Ascending aorta (tissue), 2 donors: ENCODE measurements around the gene POMT2. TPM values are rescaled to one million over a fixed set of nuclear protein-coding genes. Genes with fewer than 3 reads are reported as not detected.

ENCODE experiments used
- DNase-seq, 2 donors: peaks; one replicate each; pipeline ENCODE4 v3.0.0-alpha.2; 2019; ENCODE audit warnings: low spot score in 2 of 2
- H3K27ac ChIP-seq, 2 donors: fragments of 200-600 bp; sonication (generic); one replicate each; pipeline ENCODE4 v1.5.1; 2016 to 2017; ENCODE audit warnings: mild to moderate bottlenecking in 1 of 2
- H3K27me3 ChIP-seq: fragments of 200-600 bp; sonication (generic); one replicate; pipeline ENCODE4 v1.5.1; 2017
- H3K36me3 ChIP-seq, 2 donors: fragments of 200-600 bp; sonication (generic); one replicate each; pipeline ENCODE4 v1.5.1; 2016
- H3K4me1 ChIP-seq, 2 donors: fragments of 200-600 bp; sonication (generic); one replicate each; pipeline ENCODE4 v1.5.1; 2016 to 2017; ENCODE audit warnings: mild to moderate bottlenecking in 1 of 2
- H3K4me3 ChIP-seq, 2 donors: fragments of 200-600 bp; sonication (generic); one replicate each; pipeline ENCODE4 v1.5.1; 2016 to 2017; ENCODE audit warnings: mild to moderate bottlenecking in 1 of 2
- H3K9me3 ChIP-seq, 2 donors: fragments of 200-600 bp; sonication (generic); one replicate each; pipeline ENCODE4 v1.5.1; 2016
- intact Hi-C: fragments of 100-400 bp; cut with DNase I; formaldehyde crosslinking; loops from one replicate; pipeline ENCODE4 v1.15.1; 2023
- total RNA-seq: library from RNA; depleted of rRNA; stranded (reverse); fragments of >200 nt; gene quantifications from one replicate; pipeline ENCODE4 v1.1.0, GENCODE V29; 2016
- TF ChIP-seq, protein P1 (sequence below), 3 experiments: fragments of 200-600 bp in 2 of 3; fragments of 450-650 bp in 1 of 3; sonication (generic) in 2 of 3; IDR thresholded peaks; one replicate each; pipeline ENCODE4 v1.5.1; 2016 to 2019; ENCODE audit warnings: antibody characterized with exemption in 3 of 3, mild to moderate bottlenecking in 1 of 3, moderate library complexity in 1 of 3

The POMT2 gene
- total RNA-seq, 1 donor from 2014 or later: 28.4 TPM

DNA sequence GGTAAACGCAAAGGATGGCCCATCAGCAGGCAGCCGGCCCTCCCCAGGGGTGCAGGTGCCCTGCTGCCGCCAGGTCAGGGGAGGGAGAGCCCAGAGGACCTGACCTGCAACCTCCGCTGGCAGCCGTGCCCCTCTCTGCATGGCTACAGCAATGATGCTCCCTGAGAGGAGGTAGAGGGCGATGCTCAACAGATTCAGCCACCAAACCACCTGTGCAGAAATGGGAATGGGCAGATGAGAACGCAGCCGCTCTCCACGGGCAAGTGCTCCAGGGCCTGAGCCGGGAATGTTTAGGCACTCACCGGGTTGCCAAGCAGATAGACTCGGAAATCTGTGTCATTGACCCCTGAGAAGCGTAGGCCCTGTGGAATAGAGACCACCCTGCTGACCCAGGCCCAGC lies 41.0 kb downstream of the POMT2 start:
- H3K4me1 ChIP-seq: no peaks in the 10 kb centered on the region
- no peaks in the 10 kb centered on the region for H3K9me3 ChIP-seq
- peaks cover 56 to 81% of the 10 kb centered on the region in 2 donors for H3K36me3 ChIP-seq
- TF ChIP-seq, protein P1, sequence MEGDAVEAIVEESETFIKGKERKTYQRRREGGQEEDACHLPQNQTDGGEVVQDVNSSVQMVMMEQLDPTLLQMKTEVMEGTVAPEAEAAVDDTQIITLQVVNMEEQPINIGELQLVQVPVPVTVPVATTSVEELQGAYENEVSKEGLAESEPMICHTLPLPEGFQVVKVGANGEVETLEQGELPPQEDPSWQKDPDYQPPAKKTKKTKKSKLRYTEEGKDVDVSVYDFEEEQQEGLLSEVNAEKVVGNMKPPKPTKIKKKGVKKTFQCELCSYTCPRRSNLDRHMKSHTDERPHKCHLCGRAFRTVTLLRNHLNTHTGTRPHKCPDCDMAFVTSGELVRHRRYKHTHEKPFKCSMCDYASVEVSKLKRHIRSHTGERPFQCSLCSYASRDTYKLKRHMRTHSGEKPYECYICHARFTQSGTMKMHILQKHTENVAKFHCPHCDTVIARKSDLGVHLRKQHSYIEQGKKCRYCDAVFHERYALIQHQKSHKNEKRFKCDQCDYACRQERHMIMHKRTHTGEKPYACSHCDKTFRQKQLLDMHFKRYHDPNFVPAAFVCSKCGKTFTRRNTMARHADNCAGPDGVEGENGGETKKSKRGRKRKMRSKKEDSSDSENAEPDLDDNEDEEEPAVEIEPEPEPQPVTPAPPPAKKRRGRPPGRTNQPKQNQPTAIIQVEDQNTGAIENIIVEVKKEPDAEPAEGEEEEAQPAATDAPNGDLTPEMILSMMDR (IDR thresholded peaks at IDR 0.05): no peak
- intact Hi-C loops: no loop called here
- DNase-seq: no peak
- no peaks in the 10 kb centered on the region for H3K27me3 ChIP-seq
- H3K27ac ChIP-seq: no peak overlapping the region
- no peak overlapping the region for H3K4me3 ChIP-seq

- peaks cover 47 to 75% of the 10 kb centered on the region in 2 donors for H3K36me3 ChIP-seq
- no peak for DNase-seq
- TF ChIP-seq, protein P1 (IDR thresholded peaks at IDR 0.05): no peak
- no peak overlapping the region for H3K4me3 ChIP-seq
- no peaks in the 10 kb centered on the region for H3K9me3 ChIP-seq
- H3K4me1 ChIP-seq: no peaks in the 10 kb centered on the region
- no peak overlapping the region for H3K27ac ChIP-seq
- intact Hi-C loops: no loop called here
- no peaks in the 10 kb centered on the region for H3K27me3 ChIP-seq
Observed at GRCh38 chr14:77278461-77279230, 42.0 kb downstream of the POMT2 start.

- DNase-seq: no peak
- intact Hi-C loops: no loop called here
- Histone ChIP-seq H3K27me3 (no peaks in the 10 kb centered on the region), H3K36me3 (peaks cover 36 to 59% of the 10 kb centered on the region in 2 donors), H3K27ac (no peak overlapping the region), H3K4me1 (no peaks in the 10 kb centered on the region), H3K9me3 (no peaks in the 10 kb centered on the region), H3K4me3 (no peak overlapping the region)
- TF ChIP-seq, protein P1 (IDR thresholded peaks at IDR 0.05): no peak
Observed at GRCh38 chr14:77276959-77277358, 43.7 kb downstream of the POMT2 start.

DNA sequence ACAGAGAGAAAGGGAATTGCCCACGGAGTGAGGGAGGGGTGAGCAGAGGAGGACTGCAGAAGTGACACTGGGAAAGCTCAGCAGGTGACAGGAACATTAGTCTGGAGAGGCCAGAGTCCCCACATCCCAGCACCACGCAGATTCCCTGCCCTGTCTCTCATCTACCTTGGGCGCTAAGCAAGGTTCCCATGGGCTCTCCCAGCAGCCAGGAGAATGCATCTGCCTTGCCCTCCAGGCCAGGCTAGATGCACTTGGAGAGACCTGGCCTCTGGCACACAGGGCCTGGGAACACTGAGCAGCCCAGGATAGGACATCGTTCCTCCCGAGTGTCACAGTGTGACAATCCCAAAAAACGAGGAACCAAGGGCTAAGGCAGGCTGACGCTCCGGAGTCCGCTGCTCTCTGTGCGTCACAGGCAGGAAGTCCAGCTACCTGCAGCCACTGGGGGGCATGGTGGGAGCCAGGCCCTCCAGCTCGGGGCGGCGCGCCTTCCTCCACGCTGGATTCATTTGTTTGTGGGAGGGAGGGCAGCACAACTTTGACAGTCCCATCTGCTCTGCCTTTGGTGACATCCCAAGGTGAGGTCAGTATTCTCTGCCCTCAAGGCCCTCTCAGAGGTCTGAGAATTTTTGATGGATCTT lies 44.3 kb downstream of the POMT2 start:
- TF ChIP-seq, protein P1 (IDR thresholded peaks at IDR 0.05): no peak
- Histone ChIP-seq H3K4me1 (no peaks in the 10 kb centered on the region), H3K27me3 (no peaks in the 10 kb centered on the region), H3K36me3 (peaks cover 34 to 53% of the 10 kb centered on the region in 2 donors), H3K4me3 (no peak overlapping the region), H3K9me3 (no peaks in the 10 kb centered on the region), H3K27ac (no peak overlapping the region)
- DNase-seq: no peak
- intact Hi-C loops: no loop called here

DNA sequence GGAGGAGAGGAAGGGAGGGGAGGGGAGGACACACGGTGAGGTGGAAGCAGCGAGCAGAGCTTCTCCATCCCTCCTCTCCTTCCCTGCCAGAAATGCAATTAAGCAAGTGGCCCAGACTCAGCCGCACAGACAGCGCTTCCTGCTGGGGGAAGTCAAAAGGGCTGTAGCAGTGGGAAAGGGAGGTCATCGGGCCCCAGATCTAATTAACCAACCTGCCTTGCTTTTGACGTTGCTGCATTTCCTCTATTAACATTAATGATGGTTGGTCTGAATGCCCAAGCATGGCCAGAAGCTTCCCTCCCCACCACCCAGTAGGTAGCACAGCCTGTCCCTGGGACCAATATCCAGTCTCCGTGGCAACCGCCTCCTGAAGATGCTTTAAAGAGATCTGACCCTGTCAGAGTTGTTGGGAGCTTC lies 45.1 kb downstream of the POMT2 start:
- H3K27me3 ChIP-seq: no peaks in the 10 kb centered on the region
- no peak for DNase-seq
- H3K9me3 ChIP-seq: no peaks in the 10 kb centered on the region
- no peak overlapping the region for H3K4me3 ChIP-seq
- peaks cover 34 to 48% of the 10 kb centered on the region in 2 donors for H3K36me3 ChIP-seq
- TF ChIP-seq, protein P1 (IDR thresholded peaks at IDR 0.05): no peak
- no peak overlapping the region for H3K27ac ChIP-seq
- no peaks in the 10 kb centered on the region for H3K4me1 ChIP-seq
- intact Hi-C loops: no loop called here
